SU-DHL-6 (cell line): Measurements from ENCODE around the gene GRM8.
A peak's percentile ranks its signal among the peaks of the same experiment; 100 is the strongest.

Source experiments
- H2AFZ ChIP-seq: fragments of 200-600 bp; sonication (generic); 2 replicates; pipeline ENCODE4 v1.6.1; 2014; ENCODE audit warnings: low read depth, mild to moderate bottlenecking, moderate library complexity, mixed read lengths, antibody characterized with exemption, low read length; ENCODE audit not compliant: severe bottlenecking
- H3F3A ChIP-seq: fragments of 200-600 bp; shearing (Covaris generic); 2 replicates; pipeline ENCODE4 v1.6.0; 2016; ENCODE audit warnings: antibody characterized with exemption, mild to moderate bottlenecking; ENCODE audit not compliant: insufficient read depth
- H3K27ac ChIP-seq: fragments of 200-600 bp; sonication (generic); 2 replicates; pipeline ENCODE4 v1.5.1; 2016; ENCODE audit warnings: low read depth, mild to moderate bottlenecking, low read length, moderate library complexity, mixed read lengths
- H3K27me3 ChIP-seq: fragments of 200-600 bp; sonication (generic), shearing (Covaris generic); 2 replicates; pipeline ENCODE4 v1.6.0; 2014; ENCODE audit warnings: mild to moderate bottlenecking, low read length
- H3K36me3 ChIP-seq: fragments of 200-600 bp; sonication (generic); 2 replicates; pipeline ENCODE4 v1.6.1; 2014; ENCODE audit warnings: mild to moderate bottlenecking, low read length, mixed read lengths
- H3K4me2 ChIP-seq: fragments of 300-600, 200-600 bp; shearing (Covaris generic), sonication (generic); 2 replicates; pipeline ENCODE4 v1.6.0; 2014; ENCODE audit warnings: low read length, low read depth, mild to moderate bottlenecking; ENCODE audit not compliant: poor library complexity, severe bottlenecking
- H3K4me3 ChIP-seq: fragments of 200-600 bp; sonication (generic); 2 replicates; pipeline ENCODE4 v1.5.1; 2014; ENCODE audit warnings: antibody characterized with exemption, low read length, mild to moderate bottlenecking, mixed read lengths; ENCODE audit not compliant: insufficient read depth, poor library complexity, severe bottlenecking
- H3K79me2 ChIP-seq: fragments of 200-600 bp; sonication (generic); 2 replicates; pipeline ENCODE4 v1.6.1; 2014; ENCODE audit warnings: mild to moderate bottlenecking, low read length, moderate library complexity; ENCODE audit not compliant: insufficient read depth
- H3K9ac ChIP-seq: fragments of 200-600 bp; sonication (generic); 2 replicates; pipeline ENCODE4 v1.7.0; 2014; ENCODE audit warnings: mild to moderate bottlenecking, low read length
- H3K9me2 ChIP-seq: fragments of 200-600 bp; sonication (generic); replicated peaks from 2 replicates; pipeline ENCODE4 v1.6.1; 2014; ENCODE audit warnings: low read length; ENCODE audit not compliant: insufficient read depth
- H3K9me3 ChIP-seq: fragments of 200-600 bp; sonication (generic); 2 replicates; pipeline ENCODE4 v1.6.1; 2014; ENCODE audit warnings: low read length, mixed read lengths; ENCODE audit not compliant: insufficient read depth
- H4K20me1 ChIP-seq: fragments of 200-600 bp; sonication (generic); 2 replicates; pipeline ENCODE4 v1.6.1; 2014; ENCODE audit warnings: low read depth, mild to moderate bottlenecking, antibody characterized with exemption, low read length, moderate library complexity, mixed read lengths
- CTCF ChIP-seq: fragments of 200-600 bp; sonication (generic); IDR thresholded peaks from one replicate; pipeline ENCODE4 v1.5.1; 2017; ENCODE audit warnings: antibody characterized with exemption, mild to moderate bottlenecking, low read length, moderate library complexity; ENCODE audit not compliant: insufficient read depth, poor library complexity, severe bottlenecking
- EZH2phosphoT487 ChIP-seq: fragments of 200-600 bp; sonication (generic), shearing (Covaris generic); conservative IDR thresholded peaks from 2 replicates; pipeline ENCODE4 v1.6.1; 2018; ENCODE audit warnings: mild to moderate bottlenecking, antibody characterized with exemption, low read length, moderate library complexity, mixed read lengths

GRM8 gene

GRCh38 chr7:126487728-126488442, 764.9 kb downstream of the GRM8 start:
- TF ChIP-seq CTCF (no peak), EZH2phosphoT487 (no peak)
- Histone ChIP-seq H3K27ac (no peak overlapping the region), H3K9ac (no peak overlapping the region)

GRCh38 chr7:126486806-126487205, 765.9 kb downstream of the GRM8 start:
- H3F3A ChIP-seq, result no peaks in the 10 kb centered on the region
- H3K9me2 ChIP-seq, result no peaks in the 10 kb centered on the region
- H3K4me2 ChIP-seq, result no peak overlapping the region
- no peaks in the 10 kb centered on the region for H3K79me2 ChIP-seq
- H2AFZ ChIP-seq, result no peak overlapping the region
- H4K20me1 ChIP-seq, result no peaks in the 10 kb centered on the region
- H3K36me3 ChIP-seq, result no peaks in the 10 kb centered on the region
- no peak overlapping the region for H3K9ac ChIP-seq
- no peak overlapping the region for H3K27ac ChIP-seq
- no peaks in the 10 kb centered on the region for H3K9me3 ChIP-seq
- H3K27me3 ChIP-seq, result no peaks in the 10 kb centered on the region
- H3K4me3 ChIP-seq, result no peak overlapping the region
- no peak for TF ChIP-seq EZH2phosphoT487
- no peak for TF ChIP-seq CTCF

More at GRCh38 chr7:126487728-126488442, 764.9 kb downstream of the GRM8 start:
- Histone ChIP-seq H3K4me2 (no peak overlapping the region), H3K9me2 (no peaks in the 10 kb centered on the region), H3K79me2 (no peaks in the 10 kb centered on the region), H3K9me3 (no peaks in the 10 kb centered on the region), H3K36me3 (no peaks in the 10 kb centered on the region), H3K27me3 (no peaks in the 10 kb centered on the region), H3F3A (no peaks in the 10 kb centered on the region), H3K4me3 (no peak overlapping the region), H2AFZ (peak overlapping the region; percentile 29), H4K20me1 (no peaks in the 10 kb centered on the region)

DNA sequence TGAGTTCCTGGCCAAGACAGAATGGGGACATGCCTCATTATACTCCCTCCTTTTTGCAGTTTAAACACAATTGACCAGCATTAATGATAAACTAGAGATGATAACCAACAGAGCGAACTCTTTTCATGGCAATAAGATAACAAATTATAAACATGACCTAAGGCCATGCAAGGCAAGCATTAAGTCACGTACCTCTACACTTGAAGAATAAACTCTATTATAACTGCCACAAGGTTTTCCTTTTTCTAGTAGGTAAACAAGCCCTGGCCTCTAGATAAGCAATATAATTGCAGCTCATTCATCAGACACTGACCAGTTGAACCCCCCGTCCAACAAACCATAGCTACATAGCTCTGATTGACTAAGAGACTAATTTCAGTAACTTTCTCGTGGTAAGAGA, 767.0 kb downstream of the GRM8 start:
- no peaks in the 10 kb centered on the region for H3K36me3 ChIP-seq
- no peak overlapping the region for H3K4me2 ChIP-seq
- no peaks in the 10 kb centered on the region for H3K27me3 ChIP-seq
- H3K9me3 ChIP-seq, result no peaks in the 10 kb centered on the region
- no peak overlapping the region for H2AFZ ChIP-seq
- TF ChIP-seq CTCF (no peak), EZH2phosphoT487 (no peak)
- H3K27ac ChIP-seq, result no peak overlapping the region
- no peaks in the 10 kb centered on the region for H3K79me2 ChIP-seq
- no peaks in the 10 kb centered on the region for H3F3A ChIP-seq
- H3K4me3 ChIP-seq, result no peak overlapping the region
- no peak overlapping the region for H3K9ac ChIP-seq
- H4K20me1 ChIP-seq, result no peaks in the 10 kb centered on the region
- H3K9me2 ChIP-seq, result no peaks in the 10 kb centered on the region
